ENCODE measurements around the gene AP3S2.

- no peak for TF ChIP-seq POLR2A (IDR thresholded peaks at IDR 0.05)
- TF ChIP-seq, protein P1, sequence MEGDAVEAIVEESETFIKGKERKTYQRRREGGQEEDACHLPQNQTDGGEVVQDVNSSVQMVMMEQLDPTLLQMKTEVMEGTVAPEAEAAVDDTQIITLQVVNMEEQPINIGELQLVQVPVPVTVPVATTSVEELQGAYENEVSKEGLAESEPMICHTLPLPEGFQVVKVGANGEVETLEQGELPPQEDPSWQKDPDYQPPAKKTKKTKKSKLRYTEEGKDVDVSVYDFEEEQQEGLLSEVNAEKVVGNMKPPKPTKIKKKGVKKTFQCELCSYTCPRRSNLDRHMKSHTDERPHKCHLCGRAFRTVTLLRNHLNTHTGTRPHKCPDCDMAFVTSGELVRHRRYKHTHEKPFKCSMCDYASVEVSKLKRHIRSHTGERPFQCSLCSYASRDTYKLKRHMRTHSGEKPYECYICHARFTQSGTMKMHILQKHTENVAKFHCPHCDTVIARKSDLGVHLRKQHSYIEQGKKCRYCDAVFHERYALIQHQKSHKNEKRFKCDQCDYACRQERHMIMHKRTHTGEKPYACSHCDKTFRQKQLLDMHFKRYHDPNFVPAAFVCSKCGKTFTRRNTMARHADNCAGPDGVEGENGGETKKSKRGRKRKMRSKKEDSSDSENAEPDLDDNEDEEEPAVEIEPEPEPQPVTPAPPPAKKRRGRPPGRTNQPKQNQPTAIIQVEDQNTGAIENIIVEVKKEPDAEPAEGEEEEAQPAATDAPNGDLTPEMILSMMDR (IDR thresholded peaks at IDR 0.05) = no peak
- TF ChIP-seq POLR2AphosphoS5 (IDR thresholded peaks at IDR 0.05) = no peak
- no peak for TF ChIP-seq EP300 (IDR thresholded peaks at IDR 0.05)
Measured at GRCh38 chr15:89909611-89910010, 15.8 kb upstream of the AP3S2 start.

Measured in suprapubic skin (tissue), 4 donors.